MM.1S (cell line): ENCODE results near the gene CDK5R2.

Experiments
- EZH2 ChIP-seq: fragments of 300-600 bp; sonication (generic); optimal IDR thresholded peaks from 2 replicates; pipeline ENCODE3; 2017; ENCODE audit warnings: low read depth, mild to moderate bottlenecking, antibody characterized with exemption, low read length, mixed read lengths
- TF ChIP-seq, protein P1 (sequence below): fragments of 300-600 bp; sonication (generic); IDR thresholded peaks from 2 replicates; pipeline ENCODE4 v1.5.1; 2016; ENCODE audit warnings: antibody characterized with exemption, low read length, mixed read lengths

GRCh38 chr2:218981390-218981880, 22.0 kb downstream of the CDK5R2 start:
- TF ChIP-seq, protein P1, sequence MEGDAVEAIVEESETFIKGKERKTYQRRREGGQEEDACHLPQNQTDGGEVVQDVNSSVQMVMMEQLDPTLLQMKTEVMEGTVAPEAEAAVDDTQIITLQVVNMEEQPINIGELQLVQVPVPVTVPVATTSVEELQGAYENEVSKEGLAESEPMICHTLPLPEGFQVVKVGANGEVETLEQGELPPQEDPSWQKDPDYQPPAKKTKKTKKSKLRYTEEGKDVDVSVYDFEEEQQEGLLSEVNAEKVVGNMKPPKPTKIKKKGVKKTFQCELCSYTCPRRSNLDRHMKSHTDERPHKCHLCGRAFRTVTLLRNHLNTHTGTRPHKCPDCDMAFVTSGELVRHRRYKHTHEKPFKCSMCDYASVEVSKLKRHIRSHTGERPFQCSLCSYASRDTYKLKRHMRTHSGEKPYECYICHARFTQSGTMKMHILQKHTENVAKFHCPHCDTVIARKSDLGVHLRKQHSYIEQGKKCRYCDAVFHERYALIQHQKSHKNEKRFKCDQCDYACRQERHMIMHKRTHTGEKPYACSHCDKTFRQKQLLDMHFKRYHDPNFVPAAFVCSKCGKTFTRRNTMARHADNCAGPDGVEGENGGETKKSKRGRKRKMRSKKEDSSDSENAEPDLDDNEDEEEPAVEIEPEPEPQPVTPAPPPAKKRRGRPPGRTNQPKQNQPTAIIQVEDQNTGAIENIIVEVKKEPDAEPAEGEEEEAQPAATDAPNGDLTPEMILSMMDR = no peak; the same call in 1 of the 2 replicates
- TF ChIP-seq EZH2 = no peak
